Endothelial cell (in vitro differentiated cells): ENCODE measurements around the gene DCTN3. TPM values are rescaled to one million over a fixed set of nuclear protein-coding genes. Genes with fewer than 3 reads are reported as not detected.

Experiments
- DNase-seq: peaks from one replicate; pipeline ENCODE4 v3.0.0; 2021; ENCODE audit warnings: low spot score
- H3K27ac Mint-ChIP-seq: one replicate; pipeline ENCODE4 v1.8.0; 2021; ENCODE audit warnings: mixed read lengths, inconsistent platforms; ENCODE audit not compliant: unreplicated experiment
- H3K27me3 Mint-ChIP-seq: one replicate; pipeline ENCODE4 v1.8.0; 2021; ENCODE audit warnings: mild to moderate bottlenecking, moderate library complexity, mixed read lengths, inconsistent platforms; ENCODE audit not compliant: unreplicated experiment
- H3K36me3 Mint-ChIP-seq: one replicate; pipeline ENCODE4 v1.8.0; 2021; ENCODE audit warnings: mild to moderate bottlenecking, low read depth, mixed read lengths, inconsistent platforms; ENCODE audit not compliant: unreplicated experiment
- H3K4me1 Mint-ChIP-seq: one replicate; pipeline ENCODE4 v1.8.0; 2021; ENCODE audit warnings: mild to moderate bottlenecking, mixed read lengths, inconsistent platforms; ENCODE audit not compliant: unreplicated experiment
- H3K4me3 Mint-ChIP-seq: one replicate; pipeline ENCODE4 v1.8.0; 2021; ENCODE audit warnings: mild to moderate bottlenecking, mixed read lengths, inconsistent platforms; ENCODE audit not compliant: unreplicated experiment
- H3K9me3 Mint-ChIP-seq: one replicate; pipeline ENCODE4 v1.8.0; 2021; ENCODE audit warnings: mixed read lengths, inconsistent platforms; ENCODE audit not compliant: unreplicated experiment
- total RNA-seq: library from RNA; stranded (reverse); fragmentation: NEBNext Ultra II Directional; extraction: Animal tissue kit (Norgen Biotek cat#: 25700); gene quantifications from one replicate; pipeline ENCODE4 v1.2.1, GENCODE V29; 2021; ENCODE audit not compliant: unreplicated experiment
- TF ChIP-seq, protein P1 (sequence below): fragments of 200-600 bp; sonication (generic); IDR thresholded peaks from one replicate; pipeline ENCODE4 v1.5.0; 2021; ENCODE audit warnings: antibody characterized with exemption; ENCODE audit not compliant: unreplicated experiment

DCTN3 gene
- total RNA-seq, 1 donor from 2014 or later: 81.5 TPM

DNA sequence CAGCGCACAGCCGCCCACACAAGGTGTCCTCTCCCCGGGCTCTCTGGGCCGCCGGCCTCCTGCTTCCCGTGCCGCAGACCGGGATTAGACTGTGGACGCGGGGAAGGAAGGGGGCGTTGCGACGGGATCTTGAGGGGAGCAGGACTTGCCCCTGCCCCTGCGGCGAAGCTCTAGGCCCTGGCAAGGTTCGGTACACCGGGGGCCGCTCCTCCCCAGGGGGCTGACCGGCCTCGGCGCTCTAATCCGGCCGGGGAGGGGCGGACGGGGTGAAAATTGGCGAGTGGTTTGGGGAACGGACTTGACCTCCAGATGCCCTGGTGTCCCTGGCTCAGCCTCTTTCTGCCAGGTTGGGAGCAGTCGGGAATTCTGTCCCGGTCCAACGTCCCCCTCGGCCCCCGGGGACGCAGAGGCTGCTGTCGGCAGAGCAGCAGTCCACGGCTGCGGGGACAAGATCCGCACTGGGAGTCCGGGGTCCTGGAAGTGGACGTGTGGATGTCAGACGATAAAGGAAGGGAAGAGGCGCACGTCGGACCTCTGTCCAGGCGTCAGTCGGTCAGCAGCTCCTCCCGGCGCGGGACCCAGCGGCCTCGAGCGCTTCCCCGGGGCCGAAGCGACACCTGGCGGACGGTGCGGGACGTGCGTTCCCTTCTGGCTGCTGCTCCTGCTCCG, 28.9 kb downstream of the DCTN3 start:
- no peak overlapping the region for H3K27ac Mint-ChIP-seq
- no peaks in the 10 kb centered on the region for H3K9me3 Mint-ChIP-seq
- H3K36me3 Mint-ChIP-seq: peaks cover 14% of the 10 kb centered on the region
- peaks cover 21% of the 10 kb centered on the region for H3K4me1 Mint-ChIP-seq
- DNase-seq: peak; percentile 96
- H3K27me3 Mint-ChIP-seq: peaks cover 41% of the 10 kb centered on the region
- TF ChIP-seq, protein P1, sequence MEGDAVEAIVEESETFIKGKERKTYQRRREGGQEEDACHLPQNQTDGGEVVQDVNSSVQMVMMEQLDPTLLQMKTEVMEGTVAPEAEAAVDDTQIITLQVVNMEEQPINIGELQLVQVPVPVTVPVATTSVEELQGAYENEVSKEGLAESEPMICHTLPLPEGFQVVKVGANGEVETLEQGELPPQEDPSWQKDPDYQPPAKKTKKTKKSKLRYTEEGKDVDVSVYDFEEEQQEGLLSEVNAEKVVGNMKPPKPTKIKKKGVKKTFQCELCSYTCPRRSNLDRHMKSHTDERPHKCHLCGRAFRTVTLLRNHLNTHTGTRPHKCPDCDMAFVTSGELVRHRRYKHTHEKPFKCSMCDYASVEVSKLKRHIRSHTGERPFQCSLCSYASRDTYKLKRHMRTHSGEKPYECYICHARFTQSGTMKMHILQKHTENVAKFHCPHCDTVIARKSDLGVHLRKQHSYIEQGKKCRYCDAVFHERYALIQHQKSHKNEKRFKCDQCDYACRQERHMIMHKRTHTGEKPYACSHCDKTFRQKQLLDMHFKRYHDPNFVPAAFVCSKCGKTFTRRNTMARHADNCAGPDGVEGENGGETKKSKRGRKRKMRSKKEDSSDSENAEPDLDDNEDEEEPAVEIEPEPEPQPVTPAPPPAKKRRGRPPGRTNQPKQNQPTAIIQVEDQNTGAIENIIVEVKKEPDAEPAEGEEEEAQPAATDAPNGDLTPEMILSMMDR: peak; percentile 90
- H3K4me3 Mint-ChIP-seq: no peak overlapping the region

DNA sequence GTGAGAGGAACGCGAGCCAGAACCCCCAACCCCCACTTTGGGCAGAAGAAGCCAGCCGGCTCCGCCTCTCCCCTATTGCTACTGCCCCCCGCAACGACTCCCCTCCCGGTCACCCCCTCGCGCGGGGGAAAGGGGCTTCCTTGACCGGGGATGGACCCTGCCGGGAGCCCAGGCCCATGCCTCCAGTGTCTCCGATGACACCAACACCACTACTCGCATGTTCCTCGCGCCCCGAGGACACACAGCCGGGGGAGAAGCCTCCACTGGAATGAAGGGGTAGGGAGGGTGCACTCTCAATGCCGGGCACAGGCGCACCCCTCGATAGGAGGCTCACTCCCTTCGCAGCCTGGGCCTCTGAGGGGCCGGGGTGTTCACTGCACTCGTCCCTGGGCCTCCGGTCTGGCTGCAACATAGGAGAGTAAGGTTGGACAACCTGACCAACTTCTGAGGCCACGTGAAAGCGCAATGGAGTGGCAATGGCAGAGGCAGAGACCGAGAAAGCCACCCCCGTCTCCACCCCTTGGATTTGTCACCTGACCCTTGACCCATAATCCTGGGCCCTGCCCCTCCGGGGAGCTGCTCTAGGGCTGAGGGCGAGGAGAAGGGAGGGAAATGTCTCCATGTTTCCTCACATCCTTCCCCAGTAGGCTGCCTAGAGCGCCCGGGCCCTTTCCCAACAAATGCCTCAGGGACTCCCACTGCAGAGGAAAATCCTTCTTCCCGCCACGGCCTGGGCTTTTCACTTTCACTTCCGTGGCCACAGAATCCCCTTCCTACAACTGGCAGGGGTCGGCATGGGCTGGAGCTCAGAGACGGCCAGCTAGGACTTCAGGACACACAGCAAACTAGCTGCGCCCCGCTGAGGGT, 29.7 kb downstream of the DCTN3 start:
- Mint-ChIP-seq H3K9me3 (no peaks in the 10 kb centered on the region), H3K27me3 (peaks cover 41% of the 10 kb centered on the region), H3K36me3 (peaks cover 14% of the 10 kb centered on the region), H3K4me3 (peak overlapping the region; percentile 47), H3K4me1 (peaks cover 17% of the 10 kb centered on the region), H3K27ac (no peak overlapping the region)
- DNase-seq: no peak
- TF ChIP-seq, protein P1: no peak

GRCh38 chr9:34589636-34590380, 30.5 kb downstream of the DCTN3 start, which contains the start of gene CNTFR:
Gene CNTFR (minus strand): TSS chr9:34589724. CDS start chr9:34568981, 20,743 bp downstream.
- Mint-ChIP-seq H3K36me3 (peaks cover 14% of the 10 kb centered on the region), H3K4me1 (peaks cover 17% of the 10 kb centered on the region), H3K27ac (no peak within 1 kb of the TSS), H3K4me3 (peak within 1 kb of the TSS; percentile 65), H3K27me3 (peaks cover 43% of the 10 kb centered on the region), H3K9me3 (no peaks in the 10 kb centered on the region)
- TF ChIP-seq, protein P1: no peak
- peak; percentile 40 for DNase-seq

DNA sequence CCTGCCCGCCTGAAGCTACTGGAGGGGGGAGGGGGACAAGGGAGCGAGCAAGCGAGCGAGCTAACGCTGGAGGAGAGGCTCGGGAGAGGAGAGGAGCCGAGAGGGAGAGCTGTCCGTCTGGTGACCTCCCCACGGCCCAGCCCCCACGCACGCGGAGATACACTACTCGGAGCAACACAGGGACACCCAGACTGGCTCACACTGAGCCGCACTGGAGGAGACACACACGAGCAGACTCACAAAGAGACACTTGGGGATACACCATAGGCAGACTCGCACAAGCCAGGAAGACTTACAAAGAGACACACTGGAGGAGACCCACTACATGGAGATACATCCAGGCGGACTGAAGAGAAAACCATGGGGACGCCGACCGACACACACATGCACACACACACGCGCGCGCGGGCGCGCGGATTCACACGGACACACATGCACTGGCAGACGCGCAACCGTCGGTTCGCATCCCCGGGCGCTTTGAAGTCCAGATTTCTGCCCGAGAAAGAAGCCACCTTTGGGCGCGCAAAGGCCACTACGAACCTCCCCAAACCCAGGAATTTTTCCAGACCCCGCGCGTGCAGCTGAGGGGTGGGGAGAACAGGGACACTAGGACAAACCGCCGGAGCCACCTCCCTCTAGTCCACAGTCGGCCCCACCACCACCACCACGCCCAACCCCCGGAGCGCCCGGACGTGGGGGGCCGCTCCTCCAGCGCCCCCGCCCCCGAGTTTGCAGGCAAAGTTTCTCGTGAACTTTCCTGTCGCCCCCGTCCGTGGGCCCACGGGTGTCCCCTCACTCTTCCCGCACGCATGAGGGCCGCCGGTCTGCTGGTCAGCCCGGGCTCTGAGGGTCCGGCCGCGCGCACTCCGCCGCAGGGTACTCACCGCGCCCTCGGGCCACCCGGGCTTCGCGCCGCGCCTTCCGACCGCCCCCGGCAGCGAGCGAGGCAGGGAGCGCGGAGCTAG, 31.3 kb downstream of the DCTN3 start:
- Mint-ChIP-seq H3K27ac (no peak overlapping the region), H3K4me1 (peaks cover 17% of the 10 kb centered on the region), H3K27me3 (peaks cover 43% of the 10 kb centered on the region), H3K4me3 (peak overlapping the region; percentile 65), H3K36me3 (peaks cover 14% of the 10 kb centered on the region), H3K9me3 (no peaks in the 10 kb centered on the region)
- TF ChIP-seq, protein P1: no peak
- DNase-seq: no peak
